Stimulated activated naive CD8-positive, alpha-beta T cell treated with anti-CD3 and anti-CD28 coated beads, Interleukin-15, Interleukin-2, amounts not matched to agents 100 ng/mL and 50 ng/mL, for 24 hours (primary cell): ENCODE results near the gene GRIA3.

Source experiments
- H3K27ac Mint-ChIP-seq: one replicate; pipeline ENCODE4 v1.8.0; 2021; ENCODE audit warnings: mild to moderate bottlenecking, mixed read lengths
- H3K27me3 Mint-ChIP-seq: one replicate; pipeline ENCODE4 v1.8.0; 2021; ENCODE audit warnings: mixed read lengths
- H3K36me3 Mint-ChIP-seq: one replicate; pipeline ENCODE4 v1.8.0; 2021; ENCODE audit warnings: low read depth, mixed read lengths
- H3K4me1 Mint-ChIP-seq: one replicate; pipeline ENCODE4 v1.8.0; 2021; ENCODE audit warnings: low read depth, mixed read lengths
- H3K4me3 Mint-ChIP-seq: one replicate; pipeline ENCODE4 v1.8.0; 2021; ENCODE audit warnings: mild to moderate bottlenecking, mixed read lengths
- H3K9me3 Mint-ChIP-seq: one replicate; pipeline ENCODE4 v1.8.0; 2021; ENCODE audit warnings: mixed read lengths

GRIA3 gene

DNA sequence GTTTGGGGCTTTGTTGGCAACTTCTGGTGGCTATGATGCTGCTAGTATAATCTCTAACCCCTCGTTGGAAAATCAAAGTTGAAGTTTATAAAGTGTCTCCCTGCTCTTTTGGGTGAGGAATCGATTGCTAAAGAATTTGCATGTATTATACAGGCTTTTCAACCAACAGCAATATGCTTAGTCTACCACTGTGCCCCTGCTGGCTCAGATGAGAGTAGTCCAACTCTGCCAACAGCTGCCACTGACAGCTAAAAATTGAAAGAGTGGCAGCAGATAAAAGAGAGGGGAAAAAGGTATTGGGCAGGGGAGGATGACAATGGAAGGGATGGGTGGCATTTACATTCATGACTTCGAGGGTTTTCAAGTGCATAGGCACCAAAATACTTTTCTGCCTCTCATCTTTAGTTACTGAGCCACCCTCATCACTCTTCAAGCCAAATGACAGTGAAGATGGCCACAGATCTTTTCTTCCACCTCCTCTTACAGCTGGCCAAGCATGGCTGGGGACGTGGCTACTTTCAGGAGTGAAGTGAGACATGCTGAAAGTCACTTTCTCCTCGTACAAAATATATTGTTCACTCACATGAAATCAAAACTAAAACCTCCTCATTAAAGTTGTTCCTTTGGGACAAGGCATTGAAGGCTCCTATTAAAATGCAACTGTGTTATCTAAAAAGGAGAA is 2.7 kb upstream of the GRIA3 start:
- peaks cover 4% of the 10 kb centered on the region for H3K4me1 Mint-ChIP-seq
- H3K4me3 Mint-ChIP-seq, result no peak overlapping the region
- no peak overlapping the region for H3K27ac Mint-ChIP-seq
- no peaks in the 10 kb centered on the region for H3K9me3 Mint-ChIP-seq
- peaks cover 32% of the 10 kb centered on the region for H3K27me3 Mint-ChIP-seq
- no peaks in the 10 kb centered on the region for H3K36me3 Mint-ChIP-seq

DNA sequence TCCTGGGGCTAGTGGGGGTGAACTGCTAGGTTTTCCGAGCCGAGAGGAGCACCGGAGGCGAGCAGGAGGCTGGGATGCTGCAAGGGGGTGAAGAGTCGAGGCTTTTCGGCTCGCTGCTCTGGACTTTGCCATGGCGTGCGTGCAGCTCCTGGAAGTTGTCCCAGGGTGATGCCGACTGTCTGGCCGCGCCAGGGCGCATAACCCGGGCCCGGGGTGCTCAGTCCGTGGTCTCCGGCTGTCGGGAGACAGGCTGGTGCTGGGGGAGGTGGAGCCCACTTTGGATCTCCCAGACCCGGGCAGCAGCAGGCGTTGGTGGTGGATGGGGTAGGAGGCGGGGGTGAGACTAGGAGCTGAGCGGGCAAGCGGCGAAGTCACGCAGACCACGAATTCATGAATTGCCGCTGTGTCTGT is 793 bp downstream of the GRIA3 start:
- Mint-ChIP-seq H3K36me3 (no peaks in the 10 kb centered on the region), H3K27me3 (peaks cover 50% of the 10 kb centered on the region)

DNA sequence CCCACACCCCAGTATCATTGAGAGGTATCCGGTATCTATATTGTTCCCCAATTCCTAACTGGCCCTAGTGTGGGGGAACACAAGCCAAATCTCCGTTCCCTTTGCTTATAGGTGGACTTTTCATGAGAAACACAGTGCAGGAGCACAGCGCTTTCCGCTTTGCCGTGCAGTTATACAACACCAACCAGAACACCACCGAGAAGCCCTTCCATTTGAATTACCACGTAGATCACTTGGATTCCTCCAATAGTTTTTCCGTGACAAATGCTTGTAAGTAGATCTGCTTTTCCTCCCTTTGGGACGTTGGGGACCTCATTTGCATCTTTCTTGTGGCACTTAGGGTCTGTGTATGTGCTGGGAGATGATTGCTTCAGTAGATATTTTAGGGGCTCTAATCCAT is 1.6 kb downstream of the GRIA3 start:
- H3K27me3 Mint-ChIP-seq, result peaks cover 50% of the 10 kb centered on the region
- no peaks in the 10 kb centered on the region for H3K36me3 Mint-ChIP-seq
- no peaks in the 10 kb centered on the region for H3K9me3 Mint-ChIP-seq
- H3K4me3 Mint-ChIP-seq, result no peak overlapping the region
- no peak overlapping the region for H3K27ac Mint-ChIP-seq
- H3K4me1 Mint-ChIP-seq, result peaks cover 4% of the 10 kb centered on the region

More for the DNA sequence above, 793 bp downstream of the GRIA3 start:
- no peaks in the 10 kb centered on the region for H3K9me3 Mint-ChIP-seq
- peaks cover 4% of the 10 kb centered on the region for H3K4me1 Mint-ChIP-seq
- H3K27ac Mint-ChIP-seq, result no peak overlapping the region
- no peak overlapping the region for H3K4me3 Mint-ChIP-seq

DNA sequence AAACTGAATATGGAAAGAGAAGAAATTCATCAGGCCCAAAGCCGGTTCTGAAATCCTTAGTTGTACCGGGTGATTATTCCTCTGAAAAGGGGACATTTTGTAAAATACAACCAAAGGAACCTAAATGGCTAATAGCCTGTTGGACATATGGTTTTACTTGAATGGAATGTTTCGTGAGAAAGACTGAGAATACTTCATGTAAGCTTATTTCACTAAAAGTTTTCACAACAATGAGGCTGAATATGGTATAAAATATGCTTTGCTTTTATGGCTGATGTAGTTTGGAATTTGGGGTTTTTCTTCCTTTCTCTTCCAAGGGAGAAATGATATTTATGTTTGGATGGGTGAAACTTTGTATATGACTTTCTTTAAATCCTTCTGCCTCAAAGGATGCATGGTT is 2.7 kb downstream of the GRIA3 start:
- peaks cover 50% of the 10 kb centered on the region for H3K27me3 Mint-ChIP-seq
- no peak overlapping the region for H3K4me3 Mint-ChIP-seq
- H3K27ac Mint-ChIP-seq, result no peak overlapping the region
- H3K4me1 Mint-ChIP-seq, result peaks cover 4% of the 10 kb centered on the region
- no peaks in the 10 kb centered on the region for H3K9me3 Mint-ChIP-seq
- no peaks in the 10 kb centered on the region for H3K36me3 Mint-ChIP-seq

DNA sequence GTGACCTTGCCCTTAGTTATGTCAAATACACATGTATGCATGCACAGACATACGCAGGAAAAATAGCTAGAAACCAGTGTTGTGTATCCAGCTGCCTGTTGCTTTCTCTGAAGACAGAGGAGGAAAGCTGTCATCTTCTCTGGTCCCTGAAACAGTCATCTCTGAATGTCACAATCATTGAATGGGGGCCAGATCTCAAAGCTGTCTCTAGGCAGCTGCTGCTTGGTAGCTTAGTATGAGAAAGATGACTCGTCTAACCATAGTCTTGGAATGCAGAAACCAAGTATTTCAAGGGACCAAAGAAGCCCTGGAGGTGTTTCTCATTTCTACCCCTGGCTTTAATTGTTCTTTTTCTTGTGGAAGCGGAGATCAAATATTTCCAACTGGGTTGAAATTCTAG is 4.0 kb downstream of the GRIA3 start:
- peaks cover 41% of the 10 kb centered on the region for H3K27me3 Mint-ChIP-seq
- H3K4me1 Mint-ChIP-seq, result peaks cover 4% of the 10 kb centered on the region
- no peak overlapping the region for H3K4me3 Mint-ChIP-seq
- H3K27ac Mint-ChIP-seq, result no peak overlapping the region
- H3K9me3 Mint-ChIP-seq, result no peaks in the 10 kb centered on the region
- H3K36me3 Mint-ChIP-seq, result no peaks in the 10 kb centered on the region

DNA sequence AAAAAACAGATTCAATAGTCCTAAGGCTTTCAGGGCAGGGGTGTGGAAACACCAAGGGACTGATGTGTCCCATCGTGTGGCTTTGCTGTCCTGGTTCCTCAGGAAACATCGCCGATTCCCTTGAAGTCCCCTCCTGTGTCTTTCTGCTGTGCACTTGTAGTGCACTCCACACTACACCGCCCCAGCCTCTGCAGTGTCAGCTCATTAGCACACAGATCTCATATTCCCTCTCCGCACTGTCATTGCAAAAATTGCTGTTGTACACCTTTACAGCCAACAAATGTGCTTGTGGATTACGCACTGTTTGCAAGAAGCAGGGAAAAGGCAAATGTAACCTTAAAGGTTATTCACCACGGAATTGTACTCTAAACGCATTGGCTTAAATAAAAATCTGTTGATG is 5.3 kb downstream of the GRIA3 start:
- peaks cover 29% of the 10 kb centered on the region for H3K27me3 Mint-ChIP-seq
- peaks cover 4% of the 10 kb centered on the region for H3K4me1 Mint-ChIP-seq
- no peaks in the 10 kb centered on the region for H3K9me3 Mint-ChIP-seq
- no peaks in the 10 kb centered on the region for H3K36me3 Mint-ChIP-seq
- no peak overlapping the region for H3K27ac Mint-ChIP-seq
- H3K4me3 Mint-ChIP-seq, result no peak overlapping the region

DNA sequence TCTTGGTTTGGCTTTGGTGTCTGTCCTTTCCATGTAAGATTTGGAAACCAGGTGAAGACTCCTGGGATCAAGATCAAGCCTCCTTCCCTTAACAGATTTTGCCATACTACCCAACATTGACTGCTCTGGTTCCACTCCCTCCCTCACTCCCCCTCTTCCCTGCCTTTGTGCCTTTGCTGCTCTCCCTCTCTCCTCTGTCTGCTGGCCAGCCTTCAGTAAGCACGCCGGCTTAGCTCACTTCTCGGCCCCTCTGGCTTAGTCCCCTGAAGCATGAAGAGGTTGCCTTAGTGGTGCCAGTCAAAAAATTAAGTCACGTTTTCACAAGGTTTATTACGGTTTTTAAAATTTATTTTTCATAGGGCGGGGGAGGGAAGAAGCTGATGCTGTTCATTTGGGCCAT is 6.0 kb downstream of the GRIA3 start:
- Mint-ChIP-seq H3K27ac (no peak overlapping the region), H3K9me3 (no peaks in the 10 kb centered on the region), H3K36me3 (no peaks in the 10 kb centered on the region), H3K4me3 (no peak overlapping the region), H3K27me3 (peaks cover 28% of the 10 kb centered on the region), H3K4me1 (peaks cover 4% of the 10 kb centered on the region)

DNA sequence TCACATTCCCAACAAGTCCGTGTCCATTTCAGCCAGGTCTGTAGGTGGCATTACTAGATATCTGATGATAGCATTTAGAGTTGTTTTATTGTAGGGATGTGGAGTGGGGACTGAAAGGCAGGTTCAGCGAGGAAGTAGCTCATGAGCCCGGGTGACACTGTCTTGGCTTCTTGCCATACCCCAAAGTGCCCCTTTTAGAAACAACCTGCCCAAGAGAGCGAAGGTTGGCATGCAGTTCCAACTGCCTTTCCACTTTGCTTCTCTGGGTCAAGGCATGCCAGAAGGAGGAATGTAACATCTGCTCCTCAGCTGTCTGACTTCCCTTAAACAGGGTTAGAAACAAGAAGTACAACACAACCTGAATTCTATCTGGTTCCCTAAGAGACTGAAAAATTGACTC is 9.0 kb downstream of the GRIA3 start:
- H3K4me1 Mint-ChIP-seq, result no peaks in the 10 kb centered on the region
- H3K27ac Mint-ChIP-seq, result no peak overlapping the region
- peaks cover 3% of the 10 kb centered on the region for H3K27me3 Mint-ChIP-seq
- H3K4me3 Mint-ChIP-seq, result no peak overlapping the region
- H3K9me3 Mint-ChIP-seq, result no peaks in the 10 kb centered on the region
- no peaks in the 10 kb centered on the region for H3K36me3 Mint-ChIP-seq

DNA sequence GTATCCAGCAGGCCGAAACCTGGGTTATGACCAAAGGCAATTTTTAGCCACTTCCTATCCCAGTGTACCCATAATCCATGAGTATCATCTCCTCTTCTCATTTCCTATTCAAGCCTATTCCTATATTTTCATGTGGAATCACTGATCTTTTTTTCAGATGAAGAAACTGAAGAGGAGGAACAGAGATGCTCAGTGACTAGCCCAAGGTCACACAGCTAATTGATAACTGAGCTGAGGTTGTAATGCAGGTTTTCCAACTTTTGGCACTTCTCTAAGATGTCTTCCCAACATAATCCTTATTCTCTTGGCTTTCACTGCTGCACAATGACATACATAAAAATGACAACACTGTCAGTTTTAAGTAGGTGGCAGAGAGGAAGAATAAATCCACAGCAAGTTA is 15.3 kb downstream of the GRIA3 start:
- Mint-ChIP-seq H3K4me1 (no peaks in the 10 kb centered on the region), H3K36me3 (no peaks in the 10 kb centered on the region), H3K4me3 (no peak overlapping the region), H3K27me3 (no peaks in the 10 kb centered on the region), H3K27ac (no peak overlapping the region), H3K9me3 (no peaks in the 10 kb centered on the region)

DNA sequence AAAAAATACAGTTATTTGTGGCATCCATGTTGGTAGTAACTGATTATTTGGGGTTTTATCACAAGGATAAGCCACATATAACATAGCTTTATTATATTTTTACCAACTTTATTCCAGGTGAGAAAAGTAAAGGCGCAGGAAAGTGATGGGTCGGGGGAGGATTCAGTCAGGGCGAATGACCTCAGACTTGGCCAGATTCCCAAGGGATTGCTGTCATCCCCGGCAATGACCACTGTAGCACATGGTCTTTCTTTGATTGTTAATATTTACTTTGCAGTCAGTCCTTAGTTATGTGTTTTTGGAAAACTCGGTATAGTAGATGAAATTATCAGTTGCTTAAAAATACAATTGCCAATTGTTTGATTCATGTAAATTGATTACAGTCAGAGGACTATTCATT is 17.6 kb downstream of the GRIA3 start:
- Mint-ChIP-seq H3K4me3 (no peak overlapping the region), H3K27ac (no peak overlapping the region), H3K27me3 (no peaks in the 10 kb centered on the region), H3K4me1 (no peaks in the 10 kb centered on the region), H3K36me3 (no peaks in the 10 kb centered on the region), H3K9me3 (no peaks in the 10 kb centered on the region)

DNA sequence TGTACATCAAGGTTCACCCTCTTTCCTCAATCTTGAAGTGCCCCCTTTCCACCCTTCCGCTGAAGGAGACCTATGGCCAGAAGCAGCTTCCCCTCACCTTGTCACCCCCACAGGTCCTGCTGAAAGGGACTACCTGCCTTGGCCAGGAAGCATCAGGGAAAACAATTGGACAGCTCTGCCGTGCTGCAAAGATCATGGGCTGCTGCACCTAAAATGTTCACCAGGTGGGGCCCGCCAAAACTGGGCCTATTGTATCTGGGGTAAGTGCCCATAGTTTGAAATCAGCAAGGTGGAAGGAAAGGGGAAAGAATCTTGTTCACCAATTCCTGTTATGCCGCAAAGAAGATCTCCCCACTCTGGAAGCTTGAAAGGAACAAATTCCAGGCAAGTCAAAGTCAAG is 18.4 kb downstream of the GRIA3 start:
- H3K4me3 Mint-ChIP-seq, result no peak overlapping the region
- no peaks in the 10 kb centered on the region for H3K36me3 Mint-ChIP-seq
- H3K27ac Mint-ChIP-seq, result no peak overlapping the region
- no peaks in the 10 kb centered on the region for H3K9me3 Mint-ChIP-seq
- no peaks in the 10 kb centered on the region for H3K4me1 Mint-ChIP-seq
- H3K27me3 Mint-ChIP-seq, result no peaks in the 10 kb centered on the region

DNA sequence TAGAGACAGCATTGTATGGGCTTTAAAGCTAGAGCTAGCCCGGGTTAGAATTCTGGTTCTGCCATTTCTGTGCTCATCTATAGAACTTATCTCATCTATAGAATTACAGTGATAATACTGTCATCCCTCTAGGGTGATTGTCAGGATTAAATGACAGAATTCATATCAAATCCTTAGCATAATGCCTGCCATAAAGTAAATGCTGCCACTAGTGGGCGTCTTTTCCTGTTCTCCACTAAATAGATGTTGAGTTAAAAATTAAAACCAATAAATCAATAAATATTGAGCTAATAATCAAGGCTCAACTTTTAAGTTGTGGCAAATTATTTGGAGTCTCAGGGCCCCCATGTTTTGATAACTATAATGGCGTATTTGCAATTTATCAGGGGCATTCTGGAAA is 19.7 kb downstream of the GRIA3 start:
- Mint-ChIP-seq H3K27ac (no peak overlapping the region), H3K4me1 (no peaks in the 10 kb centered on the region), H3K4me3 (no peak overlapping the region), H3K9me3 (no peaks in the 10 kb centered on the region), H3K36me3 (no peaks in the 10 kb centered on the region), H3K27me3 (no peaks in the 10 kb centered on the region)

DNA sequence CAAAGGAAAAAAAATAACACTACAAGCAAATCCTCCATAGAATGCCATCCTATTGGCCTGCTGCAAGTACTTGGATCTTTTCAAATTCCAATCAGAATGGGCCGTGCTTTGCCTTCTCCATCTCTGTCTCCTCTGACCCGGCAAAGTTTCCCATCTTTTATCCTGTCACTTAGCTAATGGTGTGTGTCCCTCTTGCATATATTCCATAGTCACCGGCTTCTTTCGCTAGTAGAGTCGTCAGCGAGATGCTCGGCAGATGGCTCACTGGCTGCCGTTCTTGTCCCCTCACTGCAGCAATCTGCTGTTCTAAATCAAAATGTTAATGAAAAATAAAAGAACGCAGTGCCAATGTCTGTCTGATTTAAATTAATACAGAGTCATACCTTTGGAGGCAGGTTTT is 22.1 kb downstream of the GRIA3 start:
- peaks cover 4% of the 10 kb centered on the region for H3K27me3 Mint-ChIP-seq
- no peaks in the 10 kb centered on the region for H3K4me1 Mint-ChIP-seq
- no peaks in the 10 kb centered on the region for H3K36me3 Mint-ChIP-seq
- H3K4me3 Mint-ChIP-seq, result no peak overlapping the region
- H3K27ac Mint-ChIP-seq, result no peak overlapping the region
- no peaks in the 10 kb centered on the region for H3K9me3 Mint-ChIP-seq

DNA sequence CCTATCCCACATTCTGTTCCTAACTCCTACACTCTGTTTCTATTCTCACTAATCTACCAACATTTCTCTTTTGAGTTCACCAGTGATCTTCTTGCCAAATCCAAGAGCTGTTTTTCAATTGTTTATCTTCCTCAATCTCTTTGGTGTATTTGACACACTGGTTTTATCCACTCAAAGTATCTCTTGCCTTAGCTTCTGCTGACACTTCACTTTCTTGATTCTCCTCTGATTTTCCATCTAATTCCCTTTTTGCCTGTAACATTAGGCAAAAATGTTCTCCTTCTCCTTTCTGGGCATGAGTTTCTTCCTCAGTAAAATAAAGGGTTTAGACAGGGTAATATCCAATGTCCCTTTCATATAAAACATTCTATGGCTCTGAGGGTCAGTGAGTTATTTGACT is 26.2 kb downstream of the GRIA3 start:
- Mint-ChIP-seq H3K9me3 (no peaks in the 10 kb centered on the region), H3K4me3 (no peak overlapping the region), H3K27me3 (peaks cover 4% of the 10 kb centered on the region), H3K36me3 (no peaks in the 10 kb centered on the region), H3K4me1 (no peaks in the 10 kb centered on the region), H3K27ac (no peak overlapping the region)

DNA sequence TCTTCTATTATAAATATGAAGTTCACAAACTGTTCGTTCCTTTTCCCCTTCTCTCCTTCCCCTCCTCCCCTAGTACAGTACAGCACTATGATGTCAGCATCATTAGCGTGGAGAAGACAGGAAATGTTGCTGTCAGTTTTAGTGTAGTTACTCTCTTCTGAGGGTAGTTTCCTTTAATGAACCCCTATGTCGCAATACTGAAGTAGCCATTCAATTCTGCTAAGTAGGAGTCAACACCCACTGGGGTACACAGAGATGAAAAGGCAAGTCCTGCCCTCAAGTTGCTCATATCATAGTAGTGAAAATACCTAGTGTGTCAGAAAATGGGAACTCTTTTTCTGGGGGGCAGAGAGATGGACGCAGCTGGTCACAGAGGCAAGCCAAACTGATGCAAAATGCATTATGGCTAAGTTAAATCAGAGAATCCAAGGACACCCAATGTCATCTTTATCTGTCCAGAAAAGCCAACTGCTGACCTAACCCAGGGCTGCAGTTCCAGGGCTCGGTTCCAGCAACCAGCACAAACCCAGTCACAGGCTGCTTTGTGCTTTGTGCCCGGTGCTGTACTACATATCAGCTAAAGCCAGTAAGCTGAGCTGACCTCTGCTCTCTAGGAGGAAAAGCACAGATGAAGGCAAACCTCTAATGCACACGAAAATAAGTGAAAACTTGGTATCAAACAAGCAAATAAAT is 31.5 kb downstream of the GRIA3 start:
- Mint-ChIP-seq H3K9me3 (no peaks in the 10 kb centered on the region), H3K27ac (no peak overlapping the region), H3K36me3 (no peaks in the 10 kb centered on the region), H3K27me3 (no peaks in the 10 kb centered on the region), H3K4me3 (no peak overlapping the region), H3K4me1 (no peaks in the 10 kb centered on the region)

DNA sequence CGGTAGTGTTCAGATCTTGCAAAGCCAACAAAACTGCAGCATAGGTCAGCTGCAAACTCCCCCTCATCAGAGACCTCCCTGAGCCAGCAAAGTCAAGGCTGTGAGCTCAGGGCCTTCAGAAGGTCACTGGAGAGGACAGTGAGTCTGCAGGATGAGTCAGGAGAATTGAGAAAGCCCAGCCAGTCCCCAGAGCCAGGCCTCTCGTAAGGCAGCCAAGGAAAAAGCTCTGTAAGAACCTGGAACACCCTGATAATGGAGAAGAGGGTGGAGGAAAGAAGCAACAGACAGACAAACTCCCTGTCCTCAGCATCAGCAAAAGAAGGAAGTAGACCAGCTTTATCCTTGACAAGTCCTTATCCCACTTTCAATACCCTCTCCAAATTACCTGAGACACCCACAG is 33.0 kb downstream of the GRIA3 start:
- no peaks in the 10 kb centered on the region for H3K4me1 Mint-ChIP-seq

More for the DNA sequence above, 33.0 kb downstream of the GRIA3 start:
- no peaks in the 10 kb centered on the region for H3K9me3 Mint-ChIP-seq
- no peak overlapping the region for H3K27ac Mint-ChIP-seq
- no peak overlapping the region for H3K4me3 Mint-ChIP-seq
- no peaks in the 10 kb centered on the region for H3K36me3 Mint-ChIP-seq
- H3K27me3 Mint-ChIP-seq, result no peaks in the 10 kb centered on the region
